ENCODE results near the gene WNT11. TPM values are rescaled to one million over a fixed set of nuclear protein-coding genes. Genes with fewer than 3 reads are reported as not detected.

Gene WNT11
- total RNA-seq, 2 experiments from 2014 or later = 0.30 to 1.2 TPM

- ATAC-seq (ENCODE audit: poor library complexity) = no peak
- Histone ChIP-seq H3K27ac (ENCODE audit: low read depth in 1 of 2, low read length in 2 of 2) (no peak overlapping the region), H3K4me3 (ENCODE audit: low read length) (no peak overlapping the region), H3K4me1 (ENCODE audit: insufficient read depth, low read length) (peaks cover 29% of the 10 kb centered on the region), H3K36me3 (ENCODE audit: insufficient read depth, low read length) (no peaks in the 10 kb centered on the region), H3K9me3 (ENCODE audit: control insufficient read depth in 1 of 2, insufficient read depth in 1 of 2, low read length in 2 of 2) (peaks cover 0 to 21% of the 10 kb centered on the region in 2 experiments), H3K27me3 (ENCODE audit: control insufficient read depth in 1 of 2, insufficient read depth in 2 of 2, low read length in 2 of 2) (peaks cover 39 to 47% of the 10 kb centered on the region in 2 experiments)
- CTCF ChIA-PET = no interaction called here
- no peaks in the 10 kb centered on the region for H3K9me3 Mint-ChIP-seq
- H3K36me3 Mint-ChIP-seq (ENCODE audit: low read depth) = no peaks in the 10 kb centered on the region
- H3K4me1 Mint-ChIP-seq (ENCODE audit: low read depth) = peaks cover 18% of the 10 kb centered on the region
- no peak overlapping the region for H3K27ac Mint-ChIP-seq
- no peak for TF ChIP-seq CTCF (IDR thresholded peaks at IDR 0.05)
- H3K27me3 Mint-ChIP-seq = peaks cover 39% of the 10 kb centered on the region
- intact Hi-C loops (cut with DNase I, micrococcal nuclease) = loop anchor here in 1 of 2 experiments (10.0 kb wide), 1 partner anchor 241 kb away; the partner anchor contains the start of gene EMSY
- H3K4me3 Mint-ChIP-seq = no peak overlapping the region
- POLR2A ChIA-PET = no interaction called here
- peak in 1 of 14 experiments; percentile 2 for DNase-seq
These were observed 3.0 kb downstream of the WNT11 start for GRCh38 chr11:76203131-76203925.

- H3K4me3 ChIP-seq (ENCODE audit: low read length) = no peak overlapping the region
- H3K36me3 ChIP-seq (ENCODE audit: insufficient read depth, low read length) = no peaks in the 10 kb centered on the region
- no peaks in the 10 kb centered on the region for H3K36me3 Mint-ChIP-seq (ENCODE audit: low read depth)
- peaks cover 30% of the 10 kb centered on the region for H3K27me3 Mint-ChIP-seq
- H3K9me3 ChIP-seq (ENCODE audit: control insufficient read depth in 1 of 2, insufficient read depth in 1 of 2, low read length in 2 of 2) = peaks cover 0 to 10% of the 10 kb centered on the region in 2 experiments
- H3K4me1 Mint-ChIP-seq (ENCODE audit: low read depth) = peaks cover 9% of the 10 kb centered on the region
- no peak for TF ChIP-seq CTCF (IDR thresholded peaks at IDR 0.05)
- CTCF ChIA-PET = no interaction called here
- no peak overlapping the region for H3K27ac ChIP-seq (ENCODE audit: low read depth in 1 of 2, low read length in 2 of 2)
- intact Hi-C loops (cut with DNase I, micrococcal nuclease) = loop anchor here in 1 of 2 experiments (10.0 kb wide), 1 partner anchor 243 kb away; the partner anchor contains the start of gene EMSY
- H3K27ac Mint-ChIP-seq = no peak overlapping the region
- peak in 1 of 14 experiments; percentile 0 for DNase-seq
- no peak for ATAC-seq (ENCODE audit: poor library complexity)
- H3K4me3 Mint-ChIP-seq = no peak overlapping the region
- POLR2A ChIA-PET = no interaction called here
- H3K9me3 Mint-ChIP-seq = no peaks in the 10 kb centered on the region
- peaks cover 14% of the 10 kb centered on the region for H3K4me1 ChIP-seq (ENCODE audit: insufficient read depth, low read length)
- H3K27me3 ChIP-seq (ENCODE audit: control insufficient read depth in 1 of 2, insufficient read depth in 2 of 2, low read length in 2 of 2) = peaks cover 26 to 35% of the 10 kb centered on the region in 2 experiments
These were observed 4.5 kb downstream of the WNT11 start for GRCh38 chr11:76201672-76202412.

GRCh38 chr11:76201056-76201455 lies 5.2 kb downstream of the WNT11 start:
- no peak overlapping the region for H3K27ac Mint-ChIP-seq
- CTCF ChIA-PET = no interaction called here

More at GRCh38 chr11:76201056-76201455, 5.2 kb downstream of the WNT11 start:
- peaks cover 6% of the 10 kb centered on the region for H3K4me1 Mint-ChIP-seq (ENCODE audit: low read depth)
- Histone ChIP-seq H3K36me3 (ENCODE audit: insufficient read depth, low read length) (no peaks in the 10 kb centered on the region), H3K4me1 (ENCODE audit: insufficient read depth, low read length) (peaks cover 6% of the 10 kb centered on the region), H3K27ac (ENCODE audit: low read depth in 1 of 2, low read length in 2 of 2) (no peak overlapping the region), H3K27me3 (ENCODE audit: control insufficient read depth in 1 of 2, insufficient read depth in 2 of 2, low read length in 2 of 2) (peaks cover 21 to 27% of the 10 kb centered on the region in 2 experiments), H3K4me3 (ENCODE audit: low read length) (no peak overlapping the region), H3K9me3 (ENCODE audit: control insufficient read depth in 1 of 2, insufficient read depth in 1 of 2, low read length in 2 of 2) (peaks cover 0 to 9% of the 10 kb centered on the region in 2 experiments)
- no peak for TF ChIP-seq CTCF (IDR thresholded peaks at IDR 0.05)
- no peaks in the 10 kb centered on the region for H3K9me3 Mint-ChIP-seq
- ATAC-seq (ENCODE audit: poor library complexity) (no peak), DNase-seq (peak in 1 of 14 experiments; percentile 2)
- H3K36me3 Mint-ChIP-seq (ENCODE audit: low read depth) = no peaks in the 10 kb centered on the region
- intact Hi-C loops (cut with DNase I, micrococcal nuclease) = loop anchor here in 1 of 2 experiments (10.0 kb wide), 1 partner anchor 244 kb away; the partner anchor contains the start of gene EMSY
- H3K4me3 Mint-ChIP-seq = no peak overlapping the region
- peaks cover 25% of the 10 kb centered on the region for H3K27me3 Mint-ChIP-seq
- POLR2A ChIA-PET = no interaction called here

Data from CD4-positive, alpha-beta T cell (primary cell).